K562 (cell line): ENCODE measurements around the gene ANKFN1. TPM values are rescaled to one million over a fixed set of nuclear protein-coding genes. Genes with fewer than 3 reads are reported as not detected.

ENCODE experiments used
- ATAC-seq: fragments of 200-7000 bp; cut with Tn5 transposase; 3 replicates; pipeline ENCODE4 v1.9.1; 2020; ENCODE audit warnings: moderate library complexity
- BruUV-seq: library from RNA; stranded (reverse); fragments of 400-500 nt; replicated peaks from 2 replicates; lab custom pipeline; 2021; lab: Mats Ljungman, UMichigan
- CTCF ChIA-PET: fragments of 300-600 bp; formaldehyde crosslinking; extraction: SDS; loops from one replicate; lab custom pipeline; 2021; ENCODE audit warnings: low intra/inter-chr PET ratio; lab: Yijun Ruan, JAX
- POLR2A ChIA-PET: fragments of 300-600, 350-650 bp; sonication (Branson Sonifier 250); formaldehyde crosslinking; extraction: SDS; loops from one replicate; lab custom pipeline; 2021; ENCODE audit warnings: antibody characterized with exemption, inconsistent platforms; lab: Yijun Ruan, JAX
- DNase-seq, 4 experiments: peaks; one replicate each; pipeline versions ENCODE4 v3.0.0 to v3.0.0-alpha.2; 2011 to 2018; ENCODE audit warnings: low spot score in 3 of 4, mixed read lengths in 3 of 4; ENCODE audit errors: extremely low read depth in 1 of 4
- FAIRE-seq: peaks from 2 replicates; lab custom pipeline; 2011; peaks lifted over from hg19 to GRCh38; lab: Jason Lieb, UNC
- H2AFZ ChIP-seq: 2 replicates; pipeline ENCODE4 v1.6.0; 2011; ENCODE audit warnings: low read depth, low read length, control low read depth, inconsistent platforms
- H3K27ac ChIP-seq: fragments of 200-600 bp; 3 replicates; pipeline ENCODE4 v1.8.0; 2011; ENCODE audit warnings: low read depth, mild to moderate bottlenecking, control low read depth, inconsistent platforms, low read length, moderate library complexity, mixed read lengths; ENCODE audit errors: extremely low read depth
- H3K27me3 ChIP-seq, 2 experiments: fragments of 300-600 bp in 1 of 2; 2 replicates in 1 of 2; 3 replicates in 1 of 2; pipeline versions ENCODE4 v1.6.0 to v1.8.0; 2011; ENCODE audit warnings: inconsistent platforms in 2 of 2, low read length in 2 of 2, mild to moderate bottlenecking in 1 of 2, mixed read lengths in 1 of 2, moderate library complexity in 1 of 2; ENCODE audit not compliant: control insufficient read depth in 2 of 2, insufficient read depth in 2 of 2
- H3K36me3 ChIP-seq: fragments of 300-600 bp; 3 replicates; pipeline ENCODE4 v1.8.0; 2011; ENCODE audit warnings: mild to moderate bottlenecking, low read length, inconsistent platforms; ENCODE audit not compliant: control insufficient read depth, insufficient read depth
- H3K4me1 ChIP-seq, 2 experiments: fragments of 200-600 bp in 1 of 2; replicated peaks in 1 of 2; 2 replicates in 1 of 2; 3 replicates in 1 of 2; pipeline versions ENCODE4 v1.5.1 to v1.8.0; 2011; ENCODE audit warnings: inconsistent platforms in 2 of 2, low read length in 2 of 2, mild to moderate bottlenecking in 1 of 2, mixed read lengths in 1 of 2, moderate library complexity in 1 of 2; ENCODE audit not compliant: control insufficient read depth in 2 of 2, insufficient read depth in 2 of 2
- H3K4me2 ChIP-seq: 2 replicates; pipeline ENCODE4 v1.6.1; 2011; ENCODE audit warnings: low read length, control low read depth, inconsistent platforms, mixed read lengths; ENCODE audit not compliant: insufficient read depth
- H3K4me3 ChIP-seq: fragments of 200-600 bp; sonication (generic), shearing (Covaris generic); 2 replicates; pipeline ENCODE4 v1.5.1; 2016; ENCODE audit warnings: control low read depth, inconsistent platforms
- H3K79me2 ChIP-seq: fragments of 200-600 bp; 3 replicates; pipeline ENCODE4 v1.8.0; 2011; ENCODE audit warnings: low read length, inconsistent platforms; ENCODE audit not compliant: control insufficient read depth, insufficient read depth
- H3K9ac ChIP-seq, 2 experiments: 2 replicates each; pipeline versions ENCODE4 v1.6.0 to v1.6.1; 2011; ENCODE audit warnings: low read depth in 2 of 2, low read length in 2 of 2, control low read depth in 1 of 2, inconsistent platforms in 1 of 2, mild to moderate bottlenecking in 1 of 2, mixed read lengths in 1 of 2; ENCODE audit not compliant: insufficient read depth in 1 of 2
- H3K9me1 ChIP-seq: one replicate; pipeline ENCODE4 v1.6.0; 2011; ENCODE audit warnings: inconsistent platforms, mild to moderate bottlenecking, low read length, moderate library complexity; ENCODE audit not compliant: control insufficient read depth, insufficient read depth
- H3K9me3 ChIP-seq: replicated peaks from 2 replicates; pipeline ENCODE4 v1.5.1; 2011; ENCODE audit warnings: low read depth, low read length, inconsistent platforms; ENCODE audit not compliant: control insufficient read depth, insufficient read depth
- H4K20me1 ChIP-seq: replicated peaks from 2 replicates; pipeline ENCODE4 v1.6.1; 2011; ENCODE audit warnings: low read length, inconsistent platforms, mixed read lengths; ENCODE audit not compliant: control insufficient read depth, insufficient read depth
- DLX4 ChIP-seq: fragments of 250-450 bp; sonication (Bioruptor Pico); IDR thresholded peaks from 2 replicates; pipeline ENCODE4 v1.6.1; 2021; ENCODE audit warnings: mild to moderate bottlenecking
- OTX1 ChIP-seq: fragments of 450-650 bp; formaldehyde crosslinking; IDR thresholded peaks from 2 replicates; pipeline ENCODE4 v1.4.0; 2022; ENCODE audit warnings: mild to moderate bottlenecking
- PREB ChIP-seq: sonication (generic); formaldehyde crosslinking; IDR thresholded peaks from 2 replicates; pipeline ENCODE4 v1.8.1; 2023; ENCODE audit warnings: mild to moderate bottlenecking, missing genetic modification reagents
- ZNF24 ChIP-seq: fragments of 450-650 bp; IDR thresholded peaks from 2 replicates; pipeline ENCODE4 v1.6.1; 2016
- ZNF551 ChIP-seq: fragments of 250-450 bp; sonication (Bioruptor Pico); IDR thresholded peaks from 2 replicates; pipeline ENCODE4 v1.5.0; 2021; ENCODE audit warnings: mild to moderate bottlenecking, moderate library complexity
- WGBS: fragments of 100-300 bp; shearing (Covaris generic); methylation state at CpG from one replicate; pipeline ENCODE4 v1.1.6; 2016; ENCODE audit warnings: low coverage, mixed read lengths; ENCODE audit not compliant: insufficient coverage; ENCODE audit errors: missing lambda C conversion rate; 5-methylcytosine and 5-hydroxymethylcytosine counted together
- in situ Hi-C: fragments of 300-500 bp; cut with MboI; formaldehyde crosslinking; loops from 4 replicates; pipeline ENCODE4 v1.15.0; 2018; ENCODE audit warnings: inconsistent platforms, mixed read lengths
- intact Hi-C: fragments of 100-400 bp; cut with micrococcal nuclease; formaldehyde crosslinking; loops from 2 replicates; pipeline ENCODE4 v1.14.2; 2022
- polyA plus RNA-seq, 8 experiments: library from polyadenylated mRNA; depleted of rRNA in 4 of 8; stranded (reverse) in 5 of 8; unstranded in 3 of 8; fragments of >200 nt; fragmentation: Nextera tagmentation in 2 of 8; fragmentation: Illumina TruSeq in 1 of 8; extraction: Ambion mirVana in 2 of 8; extraction: Trizol in 1 of 8; gene quantifications; 2 replicates each; pipeline versions ENCODE4 v1.2.1 to v1.2.3, GENCODE V29; 2011 to 2014; ENCODE audit warnings: inconsistent platforms in 1 of 8, missing spikeins in 1 of 8
- total RNA-seq, 7 experiments: library from RNA; depleted of rRNA in 6 of 7; stranded (reverse); fragments of >200 nt in 6 of 7; fragmentation: Illumina TruSeq in 2 of 7; extraction: Trizol in 2 of 7; gene quantifications; 2 replicates each; pipeline versions ENCODE4 v1.2.1 to v1.2.3, GENCODE V29; 2011 to 2021; ENCODE audit warnings: low replicate concordance in 1 of 7

Gene ANKFN1
- total and polyA plus RNA-seq, 9 of the 15 experiments (the other 6 are each of a cell fraction or from before 2014, with no cell fraction given), result 0.04 to 0.39 (median 0.15) TPM; not detected in 1

GRCh38 chr17:56110463-56111135 lies 42.7 kb upstream of the ANKFN1 start:
- no peaks in the 10 kb centered on the region for H3K27me3 ChIP-seq
- no peaks in the 10 kb centered on the region for H3K9me3 ChIP-seq
- H3K36me3 ChIP-seq, result no peaks in the 10 kb centered on the region
- in situ Hi-C loops, result no loop called here
- DNase-seq (no peak), ATAC-seq (no peak), FAIRE-seq (no peak)
- no peaks in the 10 kb centered on the region for H3K9me1 ChIP-seq
- WGBS, result 0% methylated on average over 4 of the region's 4 CpGs
- CTCF ChIA-PET, result no interaction called here
- no peak overlapping the region for H2AFZ ChIP-seq
- no TSS peak for BruUV-seq
- no peak overlapping the region for H3K27ac ChIP-seq
- no peaks in the 10 kb centered on the region for H3K79me2 ChIP-seq
- POLR2A ChIA-PET, result no interaction called here
- H3K4me3 ChIP-seq, result no peak overlapping the region
- intact Hi-C loops, result no loop called here
- TF ChIP-seq ZNF551 (CRISPR knock-in tag) (no peak), OTX1 (no peak), ZNF24 (peak; percentile 80), DLX4 (CRISPR knock-in tag) (no peak), PREB (CRISPR knock-in tag) (no peak)
- H3K9ac ChIP-seq, result no peak overlapping the region
- H3K4me1 ChIP-seq, result no peaks in the 10 kb centered on the region
- H4K20me1 ChIP-seq, result no peaks in the 10 kb centered on the region
- no peak overlapping the region for H3K4me2 ChIP-seq
